DND-41 (cell line): Measurements from ENCODE around the gene LRRN2.
A peak's percentile ranks its signal among the peaks of the same experiment; 100 is the strongest.

Experiments used
- ATAC-seq: fragments of 200-7000 bp; cut with Tn5 transposase; 3 replicates; pipeline ENCODE4 v1.9.1; 2021; ENCODE audit warnings: low read depth; ENCODE audit not compliant: insufficient read depth
- DNase-seq: peaks from one replicate; pipeline ENCODE4 v3.0.0-alpha.2; 2020
- H2AFZ ChIP-seq: 2 replicates; pipeline ENCODE4 v1.6.0; 2012; ENCODE audit warnings: low read depth, low read length
- H3K27ac ChIP-seq: 2 replicates; pipeline ENCODE4 v1.5.1; 2012; ENCODE audit warnings: low read length, inconsistent platforms
- H3K27me3 ChIP-seq: fragments of 200-600 bp; sonication (generic); 2 replicates; pipeline ENCODE4 v1.6.0; 2012; ENCODE audit warnings: low read length, mild to moderate bottlenecking, inconsistent platforms; ENCODE audit not compliant: insufficient read depth, poor library complexity
- H3K36me3 ChIP-seq: 2 replicates; pipeline ENCODE4 v1.5.1; 2012; ENCODE audit warnings: low read length, inconsistent platforms; ENCODE audit not compliant: insufficient read depth
- H3K4me1 ChIP-seq: 2 replicates; pipeline ENCODE4 v1.5.1; 2012; ENCODE audit warnings: mild to moderate bottlenecking, low read length; ENCODE audit not compliant: insufficient read depth
- H3K4me2 ChIP-seq: 2 replicates; pipeline ENCODE4 v1.6.0; 2012; ENCODE audit warnings: mild to moderate bottlenecking, moderate library complexity, low read length, inconsistent platforms; ENCODE audit not compliant: insufficient read depth
- H3K4me3 ChIP-seq, 2 experiments: fragments of 200-600 bp in 1 of 2; shearing (Covaris generic) in 1 of 2; 2 replicates each; pipeline ENCODE4 v1.5.1; 2012 to 2016; ENCODE audit warnings: inconsistent platforms in 2 of 2, low read length in 2 of 2, mild to moderate bottlenecking in 2 of 2, low read depth in 1 of 2, moderate library complexity in 1 of 2
- H3K79me2 ChIP-seq: 2 replicates; pipeline ENCODE4 v1.6.0; 2012; ENCODE audit warnings: low read length, inconsistent platforms; ENCODE audit not compliant: insufficient read depth
- H3K9ac ChIP-seq: 2 replicates; pipeline ENCODE4 v1.6.0; 2012; ENCODE audit warnings: low read depth, mild to moderate bottlenecking, inconsistent platforms, low read length, moderate library complexity
- H3K9me3 ChIP-seq: 2 replicates; pipeline ENCODE4 v1.5.1; 2012; ENCODE audit warnings: low read length, moderate library complexity, mild to moderate bottlenecking, inconsistent platforms; ENCODE audit not compliant: insufficient read depth, severe bottlenecking
- H4K20me1 ChIP-seq: 2 replicates; pipeline ENCODE4 v1.6.0; 2012; ENCODE audit warnings: low read length; ENCODE audit not compliant: insufficient read depth
- EZH2 ChIP-seq: IDR thresholded peaks from 3 replicates; pipeline ENCODE4 v1.6.1; 2012; ENCODE audit warnings: borderline replicate concordance, low read depth, mild to moderate bottlenecking, moderate library complexity, low read length, inconsistent platforms; ENCODE audit not compliant: severe bottlenecking
- TF ChIP-seq, protein P1 (sequence below): IDR thresholded peaks from 2 replicates; pipeline ENCODE4 v1.5.1; 2012; ENCODE audit warnings: borderline replicate concordance, low read length, moderate library complexity, mild to moderate bottlenecking; ENCODE audit not compliant: poor library complexity, severe bottlenecking; ENCODE audit errors: extremely low read depth

The LRRN2 gene

DNA sequence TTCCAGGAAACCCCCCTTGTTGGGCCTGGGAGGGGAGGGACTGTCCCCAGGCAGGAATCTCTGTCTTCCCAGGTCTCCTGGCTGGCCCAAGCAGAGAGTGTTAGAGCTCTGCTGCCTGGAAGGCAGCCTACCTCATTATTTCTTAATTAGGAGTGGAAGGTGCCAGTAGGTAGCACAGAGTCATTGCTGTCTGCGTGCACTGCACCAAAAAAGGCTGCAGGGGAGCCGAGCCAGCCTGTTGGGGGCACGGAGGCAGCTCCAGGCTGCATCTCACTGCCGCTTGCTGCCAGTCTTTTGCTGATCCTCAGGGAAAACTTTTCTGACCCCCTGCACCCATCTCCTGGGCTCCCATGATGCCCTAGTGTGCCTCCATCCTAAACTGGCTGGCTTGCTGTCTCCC lies 58.1 kb downstream of the LRRN2 start:
- Histone ChIP-seq H3K9ac (no peak overlapping the region), H3K27me3 (peaks cover 8% of the 10 kb centered on the region), H3K4me2 (no peak overlapping the region), H2AFZ (no peak overlapping the region), H3K4me1 (no peaks in the 10 kb centered on the region), H3K36me3 (no peaks in the 10 kb centered on the region), H3K27ac (no peak overlapping the region), H3K79me2 (no peaks in the 10 kb centered on the region), H4K20me1 (no peaks in the 10 kb centered on the region), H3K9me3 (no peaks in the 10 kb centered on the region), H3K4me3 (no peak overlapping the region)
- TF ChIP-seq, protein P1, sequence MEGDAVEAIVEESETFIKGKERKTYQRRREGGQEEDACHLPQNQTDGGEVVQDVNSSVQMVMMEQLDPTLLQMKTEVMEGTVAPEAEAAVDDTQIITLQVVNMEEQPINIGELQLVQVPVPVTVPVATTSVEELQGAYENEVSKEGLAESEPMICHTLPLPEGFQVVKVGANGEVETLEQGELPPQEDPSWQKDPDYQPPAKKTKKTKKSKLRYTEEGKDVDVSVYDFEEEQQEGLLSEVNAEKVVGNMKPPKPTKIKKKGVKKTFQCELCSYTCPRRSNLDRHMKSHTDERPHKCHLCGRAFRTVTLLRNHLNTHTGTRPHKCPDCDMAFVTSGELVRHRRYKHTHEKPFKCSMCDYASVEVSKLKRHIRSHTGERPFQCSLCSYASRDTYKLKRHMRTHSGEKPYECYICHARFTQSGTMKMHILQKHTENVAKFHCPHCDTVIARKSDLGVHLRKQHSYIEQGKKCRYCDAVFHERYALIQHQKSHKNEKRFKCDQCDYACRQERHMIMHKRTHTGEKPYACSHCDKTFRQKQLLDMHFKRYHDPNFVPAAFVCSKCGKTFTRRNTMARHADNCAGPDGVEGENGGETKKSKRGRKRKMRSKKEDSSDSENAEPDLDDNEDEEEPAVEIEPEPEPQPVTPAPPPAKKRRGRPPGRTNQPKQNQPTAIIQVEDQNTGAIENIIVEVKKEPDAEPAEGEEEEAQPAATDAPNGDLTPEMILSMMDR, result no peak
- TF ChIP-seq EZH2, result no peak
- ATAC-seq (no peak), DNase-seq (no peak)

DNA sequence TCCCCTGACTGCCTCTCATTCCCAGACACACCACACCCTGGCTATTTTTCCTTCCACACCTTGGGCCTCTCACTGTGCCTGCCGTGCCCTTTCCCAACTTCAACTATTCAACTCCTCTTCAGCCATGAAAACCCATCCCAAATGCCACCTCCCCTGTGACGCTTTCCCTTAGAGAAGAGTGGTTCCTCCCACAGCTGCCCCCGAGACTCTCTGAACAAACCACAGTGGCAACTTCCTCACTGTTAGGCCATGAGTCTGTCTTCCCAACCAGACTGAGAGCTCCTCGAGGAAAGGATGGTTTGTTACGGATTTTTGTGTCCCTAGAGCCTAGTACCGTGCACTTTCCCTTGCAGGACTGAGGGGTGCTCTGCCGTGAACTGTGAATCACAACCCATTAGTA lies 59.2 kb downstream of the LRRN2 start:
- ATAC-seq (no peak), DNase-seq (no peak)
- no peak overlapping the region for H3K4me2 ChIP-seq
- H2AFZ ChIP-seq, result no peak overlapping the region
- TF ChIP-seq EZH2, result no peak
- TF ChIP-seq, protein P1, result no peak
- H3K4me1 ChIP-seq, result no peaks in the 10 kb centered on the region
- no peaks in the 10 kb centered on the region for H3K9me3 ChIP-seq
- no peak overlapping the region for H3K27ac ChIP-seq
- no peak overlapping the region for H3K4me3 ChIP-seq
- H4K20me1 ChIP-seq, result no peaks in the 10 kb centered on the region
- peaks cover 8% of the 10 kb centered on the region for H3K27me3 ChIP-seq
- H3K36me3 ChIP-seq, result no peaks in the 10 kb centered on the region
- no peak overlapping the region for H3K9ac ChIP-seq
- no peaks in the 10 kb centered on the region for H3K79me2 ChIP-seq

DNA sequence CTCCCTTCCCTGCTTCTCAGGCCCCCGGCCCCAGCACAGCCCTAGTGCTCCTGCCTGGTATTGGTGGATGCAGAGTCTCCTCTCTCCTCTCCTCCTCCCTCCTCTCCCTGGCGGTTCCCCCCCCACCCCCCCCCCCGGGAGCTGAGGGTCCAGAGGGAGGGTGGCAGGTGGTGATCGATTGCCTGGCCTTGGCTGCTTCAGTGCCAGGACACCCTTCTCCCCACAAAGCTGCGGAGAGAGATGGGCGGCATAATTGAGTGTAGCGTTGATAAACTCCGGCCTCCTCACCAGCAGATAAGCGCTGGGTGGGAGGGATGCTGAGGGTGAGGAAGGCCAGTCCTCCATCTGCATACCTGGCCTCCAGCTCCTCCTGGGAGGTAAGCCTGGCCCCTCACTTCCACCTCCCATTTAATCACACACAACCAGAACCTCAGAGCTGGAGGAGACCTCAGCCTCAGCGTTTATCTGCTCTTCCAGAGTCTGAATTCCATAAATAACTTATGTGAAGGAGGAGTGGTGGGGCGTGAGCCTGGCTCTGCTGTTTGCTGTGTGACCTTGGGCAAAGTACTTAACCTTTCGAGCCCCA lies 60.8 kb downstream of the LRRN2 start:
- DNase-seq (no peak), ATAC-seq (no peak)
- no peaks in the 10 kb centered on the region for H3K9me3 ChIP-seq
- H3K27me3 ChIP-seq, result peaks cover 3% of the 10 kb centered on the region
- TF ChIP-seq, protein P1, result no peak
- no peak for TF ChIP-seq EZH2
- no peaks in the 10 kb centered on the region for H3K4me1 ChIP-seq
- H3K36me3 ChIP-seq, result no peaks in the 10 kb centered on the region
- no peak overlapping the region for H3K4me3 ChIP-seq
- H3K27ac ChIP-seq, result no peak overlapping the region
- H2AFZ ChIP-seq, result no peak overlapping the region
- no peaks in the 10 kb centered on the region for H4K20me1 ChIP-seq
- H3K4me2 ChIP-seq, result no peak overlapping the region
- no peaks in the 10 kb centered on the region for H3K79me2 ChIP-seq
- H3K9ac ChIP-seq, result no peak overlapping the region

DNA sequence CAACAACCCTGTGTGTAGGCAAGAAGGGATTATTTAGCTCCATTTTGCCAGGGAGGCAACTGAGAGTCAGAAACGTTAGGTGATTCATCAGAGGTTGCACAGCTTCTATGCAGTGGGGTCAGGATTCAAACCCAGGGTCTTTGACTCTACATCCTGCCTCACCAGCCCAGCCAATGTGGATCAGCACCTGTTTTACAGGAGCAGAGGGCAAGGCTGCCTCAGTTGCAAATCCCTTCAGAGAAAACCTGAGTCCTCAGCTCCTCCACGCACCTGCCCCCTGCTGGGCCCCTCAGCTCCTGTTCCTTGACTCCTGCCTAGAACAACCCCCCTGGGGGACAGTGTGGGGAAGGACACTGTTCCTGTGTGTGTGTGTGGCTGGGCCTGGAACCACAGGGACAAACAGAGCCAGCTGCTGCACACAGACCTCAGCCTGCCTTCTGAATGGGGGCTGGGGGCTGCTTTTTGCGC lies 61.6 kb downstream of the LRRN2 start:
- H3K9ac ChIP-seq, result no peak overlapping the region
- no peaks in the 10 kb centered on the region for H3K36me3 ChIP-seq
- DNase-seq, result peak; percentile 39
- no peak overlapping the region for H3K4me2 ChIP-seq
- no peak for TF ChIP-seq EZH2
- TF ChIP-seq, protein P1, result peak; percentile 57
- H3K79me2 ChIP-seq, result no peaks in the 10 kb centered on the region
- H2AFZ ChIP-seq, result no peak overlapping the region
- H4K20me1 ChIP-seq, result no peaks in the 10 kb centered on the region
- peak; percentile 77 for ATAC-seq
- peaks cover 3% of the 10 kb centered on the region for H3K27me3 ChIP-seq
- no peak overlapping the region for H3K4me3 ChIP-seq
- no peaks in the 10 kb centered on the region for H3K4me1 ChIP-seq
- no peak overlapping the region for H3K27ac ChIP-seq
- H3K9me3 ChIP-seq, result no peaks in the 10 kb centered on the region
